DMS53 (cell line): ENCODE results near the gene TSPAN14.
"Not testable (repeated sequence)": the region's sequence is repeated elsewhere in the genome, so short reads cannot be mapped to it uniquely, and the experiment has no call there.

ENCODE experiments used
- DNase-seq: peaks from one replicate; lab custom pipeline; 2025; lab: John Stamatoyannopoulos, UW

Gene TSPAN14

GRCh38 chr10:80542053-80542452 is 87.9 kb downstream of the TSPAN14 start:
- DNase-seq = no peak

GRCh38 chr10:80542652-80543318 is 88.7 kb downstream of the TSPAN14 start:
- no peak for DNase-seq

GRCh38 chr10:80543319-80543672 is 89.2 kb downstream of the TSPAN14 start:
- DNase-seq = not testable (repeated sequence)

GRCh38 chr10:80544316-80544953 is 90.3 kb downstream of the TSPAN14 start:
- DNase-seq = peak; percentile 11

GRCh38 chr10:80545258-80545881 is 91.3 kb downstream of the TSPAN14 start:
- no peak for DNase-seq

- DNase-seq = peak; percentile 90
These were observed 98.1 kb downstream of the TSPAN14 start for GRCh38 chr10:80552151-80552646.

GRCh38 chr10:80553436-80553835 is 99.3 kb downstream of the TSPAN14 start:
- no peak for DNase-seq

- DNase-seq = no peak
These were observed 99.9 kb downstream of the TSPAN14 start for GRCh38 chr10:80554050-80554449.

- DNase-seq = no peak
These were observed 101.3 kb downstream of the TSPAN14 start for GRCh38 chr10:80555415-80555814.

- DNase-seq = no peak
These were observed 107.8 kb downstream of the TSPAN14 start for GRCh38 chr10:80561950-80562349.

GRCh38 chr10:80567292-80567691 is 113.2 kb downstream of the TSPAN14 start:
- DNase-seq = peak; percentile 20

GRCh38 chr10:80569131-80569895 is 115.2 kb downstream of the TSPAN14 start:
- no peak for DNase-seq

- no peak for DNase-seq
These were observed 117.2 kb downstream of the TSPAN14 start for GRCh38 chr10:80571352-80571751.

GRCh38 chr10:80579181-80579763 is 125.2 kb downstream of the TSPAN14 start:
- no peak for DNase-seq

GRCh38 chr10:80579849-80580637 is 125.9 kb downstream of the TSPAN14 start:
- DNase-seq = no peak

- peak; percentile 58 for DNase-seq
These were observed 126.7 kb downstream of the TSPAN14 start for GRCh38 chr10:80580638-80581468.

GRCh38 chr10:80581469-80581835 is 127.3 kb downstream of the TSPAN14 start:
- peak; percentile 11 for DNase-seq

- DNase-seq = no peak
These were observed 128.3 kb downstream of the TSPAN14 start for GRCh38 chr10:80582286-80582960.
